Gastrocnemius medialis (tissue), 4 donors: Measurements from ENCODE around the gene JAKMIP1.

ENCODE experiments used
- POLR2A ChIP-seq, 2 donors: fragments of 450-650 bp; IDR thresholded peaks; one replicate each; pipeline ENCODE4 v1.6.1; 2017; ENCODE audit warnings: antibody characterized with exemption in 2 of 2, mild to moderate bottlenecking in 2 of 2, moderate library complexity in 2 of 2
- TF ChIP-seq, protein P1 (sequence below), 5 experiments: fragments of 450-650 bp in 3 of 5; fragments of 200-600 bp in 2 of 5; sonication (generic) in 2 of 5; IDR thresholded peaks in 4 of 5; conservative IDR thresholded peaks in 1 of 5; 1 replicate in 4 of 5; 2 replicates in 1 of 5; pipeline ENCODE4 v1.5.1; 2016 to 2019; ENCODE audit warnings: antibody characterized with exemption in 5 of 5, mild to moderate bottlenecking in 3 of 5, moderate library complexity in 3 of 5

DNA sequence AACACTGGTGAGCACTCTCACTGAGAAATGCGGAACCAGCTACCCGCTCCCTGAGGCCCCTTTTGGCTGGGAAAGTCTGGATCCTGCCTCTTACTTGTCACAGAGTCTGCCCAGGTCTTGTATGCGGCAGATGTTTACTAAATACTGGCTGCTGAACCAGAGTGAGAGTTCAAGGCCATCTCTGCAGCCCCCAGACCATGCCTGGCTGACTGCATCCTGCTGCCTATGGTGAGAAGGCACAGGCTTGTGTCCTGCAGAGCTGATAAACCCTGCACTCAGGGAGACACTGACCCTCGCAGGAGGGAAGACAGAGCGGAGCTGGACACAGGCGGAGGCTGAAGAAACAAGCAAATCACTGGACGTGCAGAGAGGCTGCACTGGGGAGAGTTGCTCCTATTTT lies 46.5 kb downstream of the JAKMIP1 start:
- TF ChIP-seq, protein P1, sequence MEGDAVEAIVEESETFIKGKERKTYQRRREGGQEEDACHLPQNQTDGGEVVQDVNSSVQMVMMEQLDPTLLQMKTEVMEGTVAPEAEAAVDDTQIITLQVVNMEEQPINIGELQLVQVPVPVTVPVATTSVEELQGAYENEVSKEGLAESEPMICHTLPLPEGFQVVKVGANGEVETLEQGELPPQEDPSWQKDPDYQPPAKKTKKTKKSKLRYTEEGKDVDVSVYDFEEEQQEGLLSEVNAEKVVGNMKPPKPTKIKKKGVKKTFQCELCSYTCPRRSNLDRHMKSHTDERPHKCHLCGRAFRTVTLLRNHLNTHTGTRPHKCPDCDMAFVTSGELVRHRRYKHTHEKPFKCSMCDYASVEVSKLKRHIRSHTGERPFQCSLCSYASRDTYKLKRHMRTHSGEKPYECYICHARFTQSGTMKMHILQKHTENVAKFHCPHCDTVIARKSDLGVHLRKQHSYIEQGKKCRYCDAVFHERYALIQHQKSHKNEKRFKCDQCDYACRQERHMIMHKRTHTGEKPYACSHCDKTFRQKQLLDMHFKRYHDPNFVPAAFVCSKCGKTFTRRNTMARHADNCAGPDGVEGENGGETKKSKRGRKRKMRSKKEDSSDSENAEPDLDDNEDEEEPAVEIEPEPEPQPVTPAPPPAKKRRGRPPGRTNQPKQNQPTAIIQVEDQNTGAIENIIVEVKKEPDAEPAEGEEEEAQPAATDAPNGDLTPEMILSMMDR (IDR thresholded peaks at IDR 0.05 in 4 of 5, conservative IDR thresholded peaks at IDR 0.05 in 1 of 5) = no peak
- TF ChIP-seq POLR2A (IDR thresholded peaks at IDR 0.05) = no peak
